Liver (tissue), 9 donors: ENCODE results near the gene CCL24. TPM values are rescaled to one million over a fixed set of nuclear protein-coding genes. Genes with fewer than 3 reads are reported as not detected.

Source experiments
- DNase-seq: peaks from one replicate; pipeline ENCODE4 v3.0.0-alpha.2; 2017; ENCODE audit warnings: low spot score
- H3K27ac ChIP-seq, 2 donors: one replicate each; pipeline ENCODE4 v1.7.0; 2013; ENCODE audit warnings: inconsistent platforms in 2 of 2, low read length in 2 of 2, control low read depth in 1 of 2, low read depth in 1 of 2, mild to moderate bottlenecking in 1 of 2
- H3K27me3 ChIP-seq, 4 donors: one replicate each; pipeline versions ENCODE4 v1.6.1 to v1.7.0; 2013; ENCODE audit warnings: low read length in 3 of 4, inconsistent platforms in 1 of 4, mild to moderate bottlenecking in 1 of 4, moderate library complexity in 1 of 4; ENCODE audit not compliant: control insufficient read depth in 4 of 4, insufficient read depth in 4 of 4
- H3K36me3 ChIP-seq, 4 donors: one replicate each; pipeline versions ENCODE4 v1.6.1 to v1.7.0; 2013; ENCODE audit warnings: low read length in 3 of 4, mild to moderate bottlenecking in 3 of 4, low read depth in 1 of 4, moderate library complexity in 1 of 4; ENCODE audit not compliant: control insufficient read depth in 4 of 4, insufficient read depth in 3 of 4
- H3K4me1 ChIP-seq, 4 donors: one replicate each; pipeline versions ENCODE4 v1.6.1 to v1.7.0; 2013; ENCODE audit warnings: low read length in 3 of 4, mild to moderate bottlenecking in 3 of 4, moderate library complexity in 1 of 4; ENCODE audit not compliant: control insufficient read depth in 4 of 4, insufficient read depth in 4 of 4
- H3K4me3 ChIP-seq, 3 donors: one replicate each; pipeline versions ENCODE4 v1.6.1 to v1.7.0; 2013; ENCODE audit warnings: low read length in 3 of 3, control low read depth in 1 of 3, low read depth in 1 of 3, mild to moderate bottlenecking in 1 of 3
- H3K9ac ChIP-seq, 2 donors: one replicate each; pipeline ENCODE4 v1.7.0; 2013; ENCODE audit warnings: low read length in 2 of 2, mild to moderate bottlenecking in 2 of 2, moderate library complexity in 2 of 2, control low read depth in 1 of 2, low read depth in 1 of 2
- H3K9me3 ChIP-seq, 4 donors: one replicate each; pipeline versions ENCODE4 v1.6.1 to v1.7.0; 2013; ENCODE audit warnings: low read length in 3 of 4; ENCODE audit not compliant: control insufficient read depth in 4 of 4
- EGR1 ChIP-seq, 2 donors: IDR thresholded peaks; 2 replicates each; pipeline ENCODE4 v1.6.1; 2016 to 2018; ENCODE audit warnings: antibody characterized with exemption in 2 of 2, low read depth in 2 of 2
- FOXA1 ChIP-seq: IDR thresholded peaks from 2 replicates; pipeline ENCODE4 v1.6.1; 2016; ENCODE audit warnings: antibody characterized with exemption
- FOXA2 ChIP-seq: IDR thresholded peaks from 2 replicates; pipeline ENCODE4 v1.6.1; 2016; ENCODE audit warnings: antibody characterized with exemption
- GABPA ChIP-seq, 2 donors: IDR thresholded peaks in 1 of 2; conservative IDR thresholded peaks in 1 of 2; 2 replicates each; pipeline ENCODE4 v1.6.1; 2016; ENCODE audit warnings: antibody characterized with exemption in 2 of 2, mild to moderate bottlenecking in 1 of 2, moderate library complexity in 1 of 2
- HNF4A ChIP-seq, 2 donors: conservative IDR thresholded peaks; 2 replicates each; pipeline ENCODE4 v1.6.1; 2016; ENCODE audit warnings: antibody characterized with exemption in 2 of 2, mild to moderate bottlenecking in 2 of 2
- HNF4G ChIP-seq: IDR thresholded peaks from 2 replicates; pipeline ENCODE4 v1.6.1; 2016; ENCODE audit warnings: antibody characterized with exemption
- JUND ChIP-seq, 2 donors: IDR thresholded peaks; 2 replicates each; pipeline ENCODE4 v1.6.1; 2016; ENCODE audit warnings: antibody characterized with exemption in 2 of 2
- NR2F2 ChIP-seq: IDR thresholded peaks from 2 replicates; pipeline ENCODE4 v1.6.1; 2016; ENCODE audit warnings: antibody characterized with exemption
- RAD21 ChIP-seq, 2 donors: IDR thresholded peaks; 2 replicates each; pipeline ENCODE4 v1.6.1; 2016; ENCODE audit warnings: antibody characterized with exemption in 2 of 2, mild to moderate bottlenecking in 2 of 2
- RXRA ChIP-seq, 2 donors: IDR thresholded peaks; 2 replicates each; pipeline ENCODE4 v1.6.1; 2017 to 2018; ENCODE audit warnings: antibody characterized with exemption in 2 of 2, mild to moderate bottlenecking in 1 of 2
- SP1 ChIP-seq: IDR thresholded peaks from 2 replicates; pipeline ENCODE4 v1.6.1; 2018; ENCODE audit warnings: antibody characterized with exemption, mild to moderate bottlenecking
- TAF1 ChIP-seq: conservative IDR thresholded peaks from 2 replicates; pipeline ENCODE4 v1.6.1; 2016; ENCODE audit warnings: antibody characterized with exemption, mild to moderate bottlenecking
- YY1 ChIP-seq: IDR thresholded peaks from 2 replicates; pipeline ENCODE4 v1.6.1; 2016; ENCODE audit warnings: antibody characterized with exemption, mild to moderate bottlenecking
- WGBS: extraction: QIAGEN DNeasy Blood & Tissue Kit; methylation state at CpG from one replicate; pipeline ENCODE4 v1.1.7; 2013; 5-methylcytosine and 5-hydroxymethylcytosine counted together
- polyA plus RNA-seq, 2 donors: library from polyadenylated mRNA; stranded (reverse) in 1 of 2; unstranded in 1 of 2; fragments of 200-250 nt in 1 of 2; fragments of >200 nt in 1 of 2; fragmentation: Nextera tagmentation in 1 of 2; extraction: Ambion mirVana in 1 of 2; gene quantifications; one replicate each; pipeline versions ENCODE4 v1.2.1 to v1.2.3, GENCODE V29; 2013 to 2015
- total RNA-seq, 2 donors: library from RNA; depleted of rRNA; stranded (reverse); fragments of >200 nt; gene quantifications; one replicate each; pipeline ENCODE4 v1.2.3, GENCODE V29; 2014
- TF ChIP-seq, protein P1 (sequence below): fragments of 150-350 bp; IDR thresholded peaks from 2 replicates; pipeline ENCODE4 v1.5.1; 2017; ENCODE audit warnings: improper control_type of control experiment, low read depth, low read length; ENCODE audit not compliant: missing input control
- TF ChIP-seq, protein P2 (sequence below): IDR thresholded peaks from 2 replicates; pipeline ENCODE4 v1.6.1; 2016; ENCODE audit warnings: antibody characterized with exemption, mild to moderate bottlenecking
- TF ChIP-seq, protein P3 (sequence below): IDR thresholded peaks from 2 replicates; pipeline ENCODE4 v1.6.1; 2016; ENCODE audit warnings: antibody characterized with exemption
- TF ChIP-seq, protein P4 (sequence below): IDR thresholded peaks from 2 replicates; pipeline ENCODE4 v1.6.1; 2016; ENCODE audit warnings: antibody characterized with exemption
- TF ChIP-seq, protein P5 (sequence below): IDR thresholded peaks from 2 replicates; pipeline ENCODE4 v1.6.1; 2016; ENCODE audit warnings: antibody characterized with exemption
- donor health status: healthy.
- donor health status: healthy.
- donor health status: healthy.
- donor health status: healthy.
- donor health status: healthy.

The CCL24 gene
- total and polyA plus RNA-seq, 4 donors = 0.47 to 2.1 (median 1.6) TPM; not detected in 1

DNA sequence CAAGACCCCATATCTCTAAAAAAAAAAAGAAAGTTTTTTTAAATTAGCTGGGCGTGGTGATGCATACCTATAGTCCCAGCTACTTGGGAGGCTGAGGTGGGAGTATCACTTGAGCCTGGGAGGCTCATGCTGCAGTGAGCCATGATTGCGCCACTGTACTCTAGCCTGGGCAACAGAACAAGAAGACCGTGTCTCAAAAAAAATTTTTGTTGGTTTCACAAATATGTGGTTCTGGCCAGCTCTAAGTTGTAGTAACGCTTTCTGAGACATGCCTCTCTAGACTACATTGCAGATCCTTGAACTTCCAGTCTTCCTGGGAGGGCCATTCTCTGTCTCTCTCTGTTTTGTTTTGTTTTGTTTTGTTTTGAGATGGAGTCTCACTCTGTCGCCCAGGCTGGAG, 40.6 kb upstream of the CCL24 start:
- H3K27me3 ChIP-seq = no peaks in the 10 kb centered on the region
- WGBS = 81% methylated on average over 5 of the region's 5 CpGs
- peaks cover 0 to 3% (median under 1%) of the 10 kb centered on the region in 4 donors for H3K4me1 ChIP-seq
- no peak overlapping the region for H3K4me3 ChIP-seq
- no peak overlapping the region for H3K27ac ChIP-seq
- no peak for DNase-seq
- TF ChIP-seq, protein P1, sequence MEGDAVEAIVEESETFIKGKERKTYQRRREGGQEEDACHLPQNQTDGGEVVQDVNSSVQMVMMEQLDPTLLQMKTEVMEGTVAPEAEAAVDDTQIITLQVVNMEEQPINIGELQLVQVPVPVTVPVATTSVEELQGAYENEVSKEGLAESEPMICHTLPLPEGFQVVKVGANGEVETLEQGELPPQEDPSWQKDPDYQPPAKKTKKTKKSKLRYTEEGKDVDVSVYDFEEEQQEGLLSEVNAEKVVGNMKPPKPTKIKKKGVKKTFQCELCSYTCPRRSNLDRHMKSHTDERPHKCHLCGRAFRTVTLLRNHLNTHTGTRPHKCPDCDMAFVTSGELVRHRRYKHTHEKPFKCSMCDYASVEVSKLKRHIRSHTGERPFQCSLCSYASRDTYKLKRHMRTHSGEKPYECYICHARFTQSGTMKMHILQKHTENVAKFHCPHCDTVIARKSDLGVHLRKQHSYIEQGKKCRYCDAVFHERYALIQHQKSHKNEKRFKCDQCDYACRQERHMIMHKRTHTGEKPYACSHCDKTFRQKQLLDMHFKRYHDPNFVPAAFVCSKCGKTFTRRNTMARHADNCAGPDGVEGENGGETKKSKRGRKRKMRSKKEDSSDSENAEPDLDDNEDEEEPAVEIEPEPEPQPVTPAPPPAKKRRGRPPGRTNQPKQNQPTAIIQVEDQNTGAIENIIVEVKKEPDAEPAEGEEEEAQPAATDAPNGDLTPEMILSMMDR = no peak
- TF ChIP-seq JUND (IDR thresholded peaks at IDR 0.05) (no peak), SP1 (no peak), RAD21 (IDR thresholded peaks at IDR 0.05) (no peak), YY1 (no peak), EGR1 (IDR thresholded peaks at IDR 0.05; ENCODE audit: low read depth in 2 of 2) (no peak), TAF1 (no peak), GABPA (IDR thresholded peaks at IDR 0.05 in 1 of 2, conservative IDR thresholded peaks at IDR 0.05 in 1 of 2) (no peak), FOXA2 (no peak), HNF4A (conservative IDR thresholded peaks at IDR 0.05) (no peak), NR2F2 (no peak), FOXA1 (no peak), RXRA (IDR thresholded peaks at IDR 0.05) (no peak), HNF4G (no peak)
- TF ChIP-seq, protein P2, sequence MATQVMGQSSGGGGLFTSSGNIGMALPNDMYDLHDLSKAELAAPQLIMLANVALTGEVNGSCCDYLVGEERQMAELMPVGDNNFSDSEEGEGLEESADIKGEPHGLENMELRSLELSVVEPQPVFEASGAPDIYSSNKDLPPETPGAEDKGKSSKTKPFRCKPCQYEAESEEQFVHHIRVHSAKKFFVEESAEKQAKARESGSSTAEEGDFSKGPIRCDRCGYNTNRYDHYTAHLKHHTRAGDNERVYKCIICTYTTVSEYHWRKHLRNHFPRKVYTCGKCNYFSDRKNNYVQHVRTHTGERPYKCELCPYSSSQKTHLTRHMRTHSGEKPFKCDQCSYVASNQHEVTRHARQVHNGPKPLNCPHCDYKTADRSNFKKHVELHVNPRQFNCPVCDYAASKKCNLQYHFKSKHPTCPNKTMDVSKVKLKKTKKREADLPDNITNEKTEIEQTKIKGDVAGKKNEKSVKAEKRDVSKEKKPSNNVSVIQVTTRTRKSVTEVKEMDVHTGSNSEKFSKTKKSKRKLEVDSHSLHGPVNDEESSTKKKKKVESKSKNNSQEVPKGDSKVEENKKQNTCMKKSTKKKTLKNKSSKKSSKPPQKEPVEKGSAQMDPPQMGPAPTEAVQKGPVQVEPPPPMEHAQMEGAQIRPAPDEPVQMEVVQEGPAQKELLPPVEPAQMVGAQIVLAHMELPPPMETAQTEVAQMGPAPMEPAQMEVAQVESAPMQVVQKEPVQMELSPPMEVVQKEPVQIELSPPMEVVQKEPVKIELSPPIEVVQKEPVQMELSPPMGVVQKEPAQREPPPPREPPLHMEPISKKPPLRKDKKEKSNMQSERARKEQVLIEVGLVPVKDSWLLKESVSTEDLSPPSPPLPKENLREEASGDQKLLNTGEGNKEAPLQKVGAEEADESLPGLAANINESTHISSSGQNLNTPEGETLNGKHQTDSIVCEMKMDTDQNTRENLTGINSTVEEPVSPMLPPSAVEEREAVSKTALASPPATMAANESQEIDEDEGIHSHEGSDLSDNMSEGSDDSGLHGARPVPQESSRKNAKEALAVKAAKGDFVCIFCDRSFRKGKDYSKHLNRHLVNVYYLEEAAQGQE = no peak
- TF ChIP-seq, protein P3, sequence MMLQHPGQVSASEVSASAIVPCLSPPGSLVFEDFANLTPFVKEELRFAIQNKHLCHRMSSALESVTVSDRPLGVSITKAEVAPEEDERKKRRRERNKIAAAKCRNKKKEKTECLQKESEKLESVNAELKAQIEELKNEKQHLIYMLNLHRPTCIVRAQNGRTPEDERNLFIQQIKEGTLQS = no peak
- TF ChIP-seq, protein P4, sequence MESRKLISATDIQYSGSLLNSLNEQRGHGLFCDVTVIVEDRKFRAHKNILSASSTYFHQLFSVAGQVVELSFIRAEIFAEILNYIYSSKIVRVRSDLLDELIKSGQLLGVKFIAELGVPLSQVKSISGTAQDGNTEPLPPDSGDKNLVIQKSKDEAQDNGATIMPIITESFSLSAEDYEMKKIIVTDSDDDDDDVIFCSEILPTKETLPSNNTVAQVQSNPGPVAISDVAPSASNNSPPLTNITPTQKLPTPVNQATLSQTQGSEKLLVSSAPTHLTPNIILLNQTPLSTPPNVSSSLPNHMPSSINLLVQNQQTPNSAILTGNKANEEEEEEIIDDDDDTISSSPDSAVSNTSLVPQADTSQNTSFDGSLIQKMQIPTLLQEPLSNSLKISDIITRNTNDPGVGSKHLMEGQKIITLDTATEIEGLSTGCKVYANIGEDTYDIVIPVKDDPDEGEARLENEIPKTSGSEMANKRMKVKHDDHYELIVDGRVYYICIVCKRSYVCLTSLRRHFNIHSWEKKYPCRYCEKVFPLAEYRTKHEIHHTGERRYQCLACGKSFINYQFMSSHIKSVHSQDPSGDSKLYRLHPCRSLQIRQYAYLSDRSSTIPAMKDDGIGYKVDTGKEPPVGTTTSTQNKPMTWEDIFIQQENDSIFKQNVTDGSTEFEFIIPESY = no peak
- TF ChIP-seq, protein P5, sequence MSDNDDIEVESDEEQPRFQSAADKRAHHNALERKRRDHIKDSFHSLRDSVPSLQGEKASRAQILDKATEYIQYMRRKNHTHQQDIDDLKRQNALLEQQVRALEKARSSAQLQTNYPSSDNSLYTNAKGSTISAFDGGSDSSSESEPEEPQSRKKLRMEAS = no peak
- no peak overlapping the region for H3K9ac ChIP-seq
- H3K9me3 ChIP-seq = no peaks in the 10 kb centered on the region
- H3K36me3 ChIP-seq = no peaks in the 10 kb centered on the region
